Daoy (cell line): ENCODE results near the gene EMILIN1. TPM values are rescaled to one million over a fixed set of nuclear protein-coding genes. Genes with fewer than 3 reads are reported as not detected.
A peak's percentile ranks its signal among the peaks of the same experiment; 100 is the strongest.

ENCODE experiments used
- DNase-seq: peaks from one replicate; pipeline ENCODE4 v3.0.0-alpha.2; 2015; ENCODE audit warnings: low read depth
- total RNA-seq: library from RNA; depleted of rRNA; stranded (reverse); fragments of >200 nt; shearing (Covaris generic); gene quantifications from 2 replicates; pipeline ENCODE4 v1.2.3, GENCODE V29; 2014

The EMILIN1 gene
- total RNA-seq, 1 experiment from 2014 or later = 10.2 TPM

GRCh38 chr2:27080140-27080469 is 1.7 kb downstream of the EMILIN1 start:
- no peak for DNase-seq

GRCh38 chr2:27080603-27080936 is 2.2 kb downstream of the EMILIN1 start:
- DNase-seq = no peak

DNA sequence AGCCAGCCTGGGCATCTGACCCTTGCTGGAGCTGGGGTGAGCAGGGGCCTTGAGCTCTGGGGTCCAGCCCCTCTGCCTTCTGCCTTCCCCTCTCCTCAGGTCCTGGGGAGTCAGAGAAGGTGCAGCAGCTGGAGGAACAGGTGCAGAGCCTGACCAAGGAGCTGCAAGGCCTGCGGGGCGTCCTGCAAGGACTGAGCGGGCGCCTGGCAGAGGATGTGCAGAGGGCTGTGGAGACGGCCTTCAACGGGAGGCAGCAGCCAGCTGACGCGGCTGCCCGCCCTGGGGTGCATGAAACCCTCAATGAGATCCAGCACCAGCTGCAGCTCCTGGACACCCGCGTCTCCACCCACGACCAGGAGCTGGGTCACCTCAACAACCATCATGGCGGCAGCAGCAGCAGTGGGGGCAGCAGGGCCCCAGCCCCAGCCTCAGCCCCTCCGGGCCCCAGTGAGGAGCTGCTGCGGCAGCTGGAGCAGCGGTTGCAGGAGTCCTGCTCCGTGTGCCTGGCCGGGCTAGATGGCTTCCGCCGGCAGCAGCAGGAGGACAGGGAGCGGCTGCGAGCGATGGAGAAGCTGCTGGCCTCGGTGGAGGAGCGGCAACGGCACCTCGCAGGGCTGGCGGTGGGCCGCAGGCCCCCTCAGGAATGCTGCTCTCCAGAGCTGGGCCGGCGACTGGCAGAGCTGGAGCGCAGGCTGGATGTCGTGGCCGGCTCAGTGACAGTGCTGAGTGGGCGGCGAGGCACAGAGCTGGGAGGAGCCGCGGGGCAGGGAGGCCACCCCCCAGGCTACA is 3.8 kb downstream of the EMILIN1 start:
- DNase-seq = no peak

- no peak for DNase-seq
Observed at GRCh38 chr2:27082773-27083409, 4.5 kb downstream of the EMILIN1 start.

GRCh38 chr2:27083410-27084296 is 5.2 kb downstream of the EMILIN1 start:
- DNase-seq = no peak

GRCh38 chr2:27084297-27085061 is 6.1 kb downstream of the EMILIN1 start:
- DNase-seq = no peak

- DNase-seq = no peak
Observed at GRCh38 chr2:27085062-27085672, 6.8 kb downstream of the EMILIN1 start.

DNA sequence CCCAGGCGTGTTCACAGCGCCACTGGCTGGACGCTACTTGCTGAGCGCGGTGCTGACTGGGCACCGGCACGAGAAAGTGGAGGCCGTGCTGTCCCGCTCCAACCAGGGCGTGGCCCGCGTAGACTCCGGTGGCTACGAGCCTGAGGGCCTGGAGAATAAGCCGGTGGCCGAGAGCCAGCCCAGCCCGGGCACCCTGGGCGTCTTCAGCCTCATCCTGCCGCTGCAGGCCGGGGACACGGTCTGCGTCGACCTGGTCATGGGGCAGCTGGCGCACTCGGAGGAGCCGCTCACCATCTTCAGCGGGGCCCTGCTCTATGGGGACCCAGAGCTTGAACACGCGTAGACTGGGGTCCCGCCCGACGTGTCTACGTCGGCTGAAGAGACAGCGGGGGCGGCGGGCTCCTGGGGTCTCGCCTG is 7.3 kb downstream of the EMILIN1 start:
- DNase-seq = peak; percentile 80

DNA sequence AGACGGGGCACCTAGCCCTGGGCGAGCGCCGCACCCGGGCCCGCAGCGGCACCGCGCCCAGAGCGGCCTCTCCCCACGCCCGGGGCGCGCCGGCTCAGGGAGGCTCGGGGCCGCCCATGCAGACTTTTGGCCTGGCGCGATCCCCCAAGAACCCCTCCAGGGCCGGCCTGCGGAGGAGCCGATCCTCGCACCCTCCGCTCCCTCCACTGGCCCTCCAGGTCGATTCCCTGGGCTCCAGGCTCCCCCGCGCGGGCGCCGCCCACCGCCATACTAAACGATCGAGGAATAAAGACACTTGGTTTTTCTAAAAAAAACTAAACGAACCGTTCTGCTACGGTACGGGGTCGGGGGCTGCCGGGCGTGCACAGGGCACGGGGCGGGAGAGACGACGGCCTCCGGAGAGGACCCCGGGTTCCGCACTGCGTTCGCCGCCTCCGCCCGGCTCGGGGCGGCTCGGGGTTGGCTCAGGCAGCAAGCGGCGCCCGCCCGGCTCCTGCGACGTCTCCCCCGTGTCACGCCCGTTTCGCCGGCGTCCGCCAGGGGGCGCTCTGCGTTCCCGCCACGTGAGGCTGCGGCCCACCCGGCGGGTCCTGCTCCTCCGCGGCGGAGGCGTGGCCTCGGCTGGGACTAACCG is 7.8 kb downstream of the EMILIN1 start:
- peak; percentile 98 for DNase-seq

DNA sequence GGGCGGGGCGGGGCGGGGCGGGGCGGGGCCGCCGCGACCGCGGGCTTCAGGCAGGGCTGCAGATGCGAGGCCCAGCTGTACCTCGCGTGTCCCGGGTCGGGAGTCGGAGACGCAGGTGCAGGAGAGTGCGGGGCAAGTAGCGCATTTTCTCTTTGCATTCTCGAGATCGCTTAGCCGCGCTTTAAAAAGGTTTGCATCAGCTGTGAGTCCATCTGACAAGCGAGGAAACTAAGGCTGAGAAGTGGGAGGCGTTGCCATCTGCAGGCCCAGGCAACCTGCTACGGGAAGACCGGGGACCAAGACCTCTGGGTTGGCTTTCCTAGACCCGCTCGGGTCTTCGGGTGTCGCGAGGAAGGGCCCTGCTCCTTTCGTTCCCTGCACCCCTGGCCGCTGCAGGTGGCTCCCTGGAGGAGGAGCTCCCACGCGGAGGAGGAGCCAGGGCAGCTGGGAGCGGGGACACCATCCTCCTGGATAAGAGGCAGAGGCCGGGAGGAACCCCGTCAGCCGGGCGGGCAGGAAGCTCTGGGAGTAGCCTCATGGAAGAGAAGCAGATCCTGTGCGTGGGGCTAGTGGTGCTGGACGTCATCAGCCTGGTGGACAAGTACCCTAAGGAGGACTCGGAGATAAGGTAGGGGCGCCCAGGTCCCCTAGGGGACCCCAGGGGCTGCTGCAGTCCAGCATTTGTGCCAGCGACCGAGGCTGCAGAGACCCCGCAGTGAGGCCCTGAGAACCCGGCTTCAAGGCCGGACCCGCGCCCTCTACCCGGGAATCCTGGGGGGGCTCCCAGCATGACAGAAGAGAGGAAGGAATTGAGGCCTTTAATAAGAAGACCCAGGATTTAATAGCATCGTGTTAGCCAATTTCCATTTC is 8.5 kb downstream of the EMILIN1 start, which contains the start of gene KHK:
KHK (plus strand) TSS at position 49 of the 870 bp plus-strand sequence; CDS start at position 537, 488 bp downstream.
- no peak for DNase-seq

DNA sequence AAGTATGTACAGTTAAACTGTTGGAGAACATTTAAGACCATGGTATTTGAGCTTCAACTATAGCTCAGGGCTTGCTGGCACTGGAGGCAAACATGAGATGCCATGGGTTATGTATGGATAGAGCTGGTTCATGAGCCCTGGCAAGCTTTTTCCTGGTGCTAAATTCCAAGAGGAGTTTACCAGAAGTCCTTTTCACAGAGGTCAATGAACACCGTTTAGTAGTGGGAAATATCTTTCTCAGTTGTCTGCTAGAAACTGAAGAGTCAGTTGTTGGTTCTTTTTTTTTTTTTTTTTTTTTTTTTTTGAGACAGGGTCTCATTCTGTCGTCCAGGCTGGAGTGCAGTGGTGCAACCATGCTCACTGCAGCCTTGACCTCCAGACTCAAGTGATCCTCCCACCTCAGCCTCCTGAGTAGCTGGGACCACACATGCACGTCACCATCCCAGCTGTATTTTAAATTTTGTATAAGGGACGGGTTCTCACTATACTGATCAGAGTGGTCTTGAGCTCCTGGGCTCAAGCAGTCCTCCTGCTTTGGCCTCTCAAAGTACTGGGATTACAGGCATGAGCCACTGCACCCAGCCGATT is 9.5 kb downstream of the EMILIN1 start:
- DNase-seq = no peak

DNA sequence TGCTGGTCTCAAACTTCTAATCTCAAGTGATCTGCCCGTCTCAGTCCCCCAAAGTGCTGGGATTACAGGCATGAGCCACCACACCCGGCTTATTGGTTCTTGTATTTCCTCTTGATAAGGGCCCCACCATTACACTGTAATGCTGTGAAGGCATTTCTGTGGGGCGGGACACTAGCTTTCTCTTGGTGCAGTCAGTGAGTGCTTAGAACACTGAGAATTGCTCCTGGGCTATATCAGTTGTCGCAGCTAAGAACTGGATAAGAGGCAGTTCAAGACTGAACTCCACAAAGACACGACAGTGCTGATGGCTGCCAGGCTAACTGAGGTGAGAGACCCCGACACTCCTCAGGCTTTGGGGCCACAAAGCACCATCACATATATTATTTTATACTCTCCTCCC is 10.2 kb downstream of the EMILIN1 start:
- no peak for DNase-seq

GRCh38 chr2:27089111-27089954 is 10.9 kb downstream of the EMILIN1 start:
- DNase-seq = no peak

- no peak for DNase-seq
Observed at GRCh38 chr2:27091746-27092695, 13.6 kb downstream of the EMILIN1 start.

- DNase-seq = no peak
Observed at GRCh38 chr2:27092696-27093429, 14.4 kb downstream of the EMILIN1 start.
